Measurements from ENCODE around the gene FABP1. TPM values are rescaled to one million over a fixed set of nuclear protein-coding genes. Genes with fewer than 3 reads are reported as not detected.

The FABP1 gene
- not detected for total RNA-seq
- polyA plus RNA-seq (ENCODE audit: insufficient read depth in 1 of 8, insufficient read length in 8 of 8, low replicate concordance in 1 of 8): 10 to 100 TPM in 1 of 8 donors, 1 to 10 TPM in 2, under 1 TPM in 3, not detected in 2; 0.05 to 22.8 (median 4.9) TPM
- long read RNA-seq, donor 1: 0 reads
- long read RNA-seq, donor 2: 0 reads
- long read RNA-seq, donor 3, partial matches to known transcripts: 0 of 1 reads
- long read RNA-seq, donor 3, other reads (novel, unspliced or antisense): 0 of 1 reads
- long read RNA-seq, donor 4: 0 reads
- long read RNA-seq, donor 5: 0 reads
- long read RNA-seq, donor 6, transcript FABP1-201 (4 exons, 555 nt): major isoform, 7 of 7 reads
- long read RNA-seq, donor 6, partial matches to known transcripts: 0 of 7 reads
- long read RNA-seq, donor 6, other reads (novel, unspliced or antisense): 0 of 7 reads
- long read RNA-seq, donor 7, partial matches to known transcripts: 0 of 1 reads
- long read RNA-seq, donor 7, other reads (novel, unspliced or antisense): 0 of 1 reads
- long read RNA-seq, donor 8: 0 reads
- long read RNA-seq, donor 9, partial matches to known transcripts: 0 of 4 reads
- long read RNA-seq, donor 9, other reads (novel, unspliced or antisense): 0 of 4 reads
- long read RNA-seq, donor 10: 0 reads
- long read RNA-seq, donor 11, partial matches to known transcripts: 0 of 2 reads
- long read RNA-seq, donor 11, other reads (novel, unspliced or antisense): 0 of 2 reads

GRCh38 chr2:88127888-88128653 lies at the start of gene FABP1:
TSS of gene FABP1 (minus strand) at chr2:88128062. CDS start at chr2:88128017, 45 bp downstream.
- no peaks in the 10 kb centered on the region for H3K4me1 ChIP-seq (ENCODE audit: control insufficient read depth, insufficient read depth, low read length)
- no peak within 1 kb of the TSS for H3K27ac ChIP-seq (ENCODE audit: low read length)
- no peaks in the 10 kb centered on the region for H3K9me3 ChIP-seq (replicated peaks; ENCODE audit: control insufficient read depth, low read depth, low read length)
- no peak within 1 kb of the TSS for H3K4me3 ChIP-seq (ENCODE audit: low read length)
- no peak for DNase-seq
- WGBS (ENCODE audit: insufficient coverage): 83% methylated on average over 2 of the region's 12 CpGs
- H3K36me3 ChIP-seq (ENCODE audit: control insufficient read depth, insufficient read depth, low read length): no peaks in the 10 kb centered on the region
- no peaks in the 10 kb centered on the region for H3K27me3 ChIP-seq (ENCODE audit: control insufficient read depth, insufficient read depth, low read length)

GRCh38 chr2:88177556-88177955 lies 49.7 kb upstream of the FABP1 start:
- H3K27me3 ChIP-seq (ENCODE audit: control insufficient read depth, insufficient read depth, low read length): peaks cover 2% of the 10 kb centered on the region
- DNase-seq: no peak
- no peak overlapping the region for H3K27ac ChIP-seq (ENCODE audit: low read length)
- H3K4me3 ChIP-seq (ENCODE audit: low read length): no peak overlapping the region
- H3K4me1 ChIP-seq (ENCODE audit: control insufficient read depth, insufficient read depth, low read length): no peaks in the 10 kb centered on the region
- H3K9me3 ChIP-seq (replicated peaks; ENCODE audit: control insufficient read depth, low read depth, low read length): no peaks in the 10 kb centered on the region
- 95% methylated on average over 2 of the region's 3 CpGs for WGBS (ENCODE audit: insufficient coverage)
- H3K36me3 ChIP-seq (ENCODE audit: control insufficient read depth, insufficient read depth, low read length): no peaks in the 10 kb centered on the region

- Histone ChIP-seq H3K4me1 (ENCODE audit: control insufficient read depth, insufficient read depth, low read length) (no peaks in the 10 kb centered on the region), H3K27ac (ENCODE audit: low read length) (no peak overlapping the region), H3K27me3 (ENCODE audit: control insufficient read depth, insufficient read depth, low read length) (peaks cover 2% of the 10 kb centered on the region), H3K36me3 (ENCODE audit: control insufficient read depth, insufficient read depth, low read length) (no peaks in the 10 kb centered on the region), H3K9me3 (replicated peaks; ENCODE audit: control insufficient read depth, low read depth, low read length) (no peaks in the 10 kb centered on the region), H3K4me3 (ENCODE audit: low read length) (no peak overlapping the region)
- 67% methylated on average over 2 of the region's 3 CpGs for WGBS (ENCODE audit: insufficient coverage)
- DNase-seq: no peak
These were observed 48.6 kb upstream of the FABP1 start for GRCh38 chr2:88176352-88176984.

GRCh38 chr2:88172882-88173281 lies 45.0 kb upstream of the FABP1 start:
- WGBS (ENCODE audit: insufficient coverage): 93% methylated on average over 6 of the region's 6 CpGs
- no peaks in the 10 kb centered on the region for H3K36me3 ChIP-seq (ENCODE audit: control insufficient read depth, insufficient read depth, low read length)
- H3K27me3 ChIP-seq (ENCODE audit: control insufficient read depth, insufficient read depth, low read length): peaks cover 6% of the 10 kb centered on the region
- peaks cover 5% of the 10 kb centered on the region for H3K4me1 ChIP-seq (ENCODE audit: control insufficient read depth, insufficient read depth, low read length)
- DNase-seq: no peak
- no peak overlapping the region for H3K27ac ChIP-seq (ENCODE audit: low read length)
- H3K4me3 ChIP-seq (ENCODE audit: low read length): no peak overlapping the region
- no peaks in the 10 kb centered on the region for H3K9me3 ChIP-seq (replicated peaks; ENCODE audit: control insufficient read depth, low read depth, low read length)

- DNase-seq: no peak
- peaks cover 5% of the 10 kb centered on the region for H3K4me1 ChIP-seq (ENCODE audit: control insufficient read depth, insufficient read depth, low read length)
- no peaks in the 10 kb centered on the region for H3K9me3 ChIP-seq (replicated peaks; ENCODE audit: control insufficient read depth, low read depth, low read length)
- no peak overlapping the region for H3K4me3 ChIP-seq (ENCODE audit: low read length)
- no peaks in the 10 kb centered on the region for H3K36me3 ChIP-seq (ENCODE audit: control insufficient read depth, insufficient read depth, low read length)
- WGBS (ENCODE audit: insufficient coverage): no CpG with 5 or more reads among the region's 1 CpG
- no peak overlapping the region for H3K27ac ChIP-seq (ENCODE audit: low read length)
- peaks cover 6% of the 10 kb centered on the region for H3K27me3 ChIP-seq (ENCODE audit: control insufficient read depth, insufficient read depth, low read length)
These were observed 44.1 kb upstream of the FABP1 start for GRCh38 chr2:88171966-88172365.

- no peak for DNase-seq
- Histone ChIP-seq H3K4me3 (ENCODE audit: low read length) (peak overlapping the region; percentile 60), H3K4me1 (ENCODE audit: control insufficient read depth, insufficient read depth, low read length) (peaks cover 5% of the 10 kb centered on the region), H3K27ac (ENCODE audit: low read length) (no peak overlapping the region), H3K27me3 (ENCODE audit: control insufficient read depth, insufficient read depth, low read length) (peaks cover 6% of the 10 kb centered on the region), H3K36me3 (ENCODE audit: control insufficient read depth, insufficient read depth, low read length) (no peaks in the 10 kb centered on the region), H3K9me3 (replicated peaks; ENCODE audit: control insufficient read depth, low read depth, low read length) (no peaks in the 10 kb centered on the region)
- 2% methylated on average over 30 of the region's 37 CpGs for WGBS (ENCODE audit: insufficient coverage)
These were observed 42.6 kb upstream of the FABP1 start for GRCh38 chr2:88170472-88170892.

GRCh38 chr2:88168386-88168785 lies 40.5 kb upstream of the FABP1 start:
- Histone ChIP-seq H3K27me3 (ENCODE audit: control insufficient read depth, insufficient read depth, low read length) (peaks cover 6% of the 10 kb centered on the region), H3K36me3 (ENCODE audit: control insufficient read depth, insufficient read depth, low read length) (no peaks in the 10 kb centered on the region), H3K4me3 (ENCODE audit: low read length) (no peak overlapping the region), H3K9me3 (replicated peaks; ENCODE audit: control insufficient read depth, low read depth, low read length) (no peaks in the 10 kb centered on the region), H3K4me1 (ENCODE audit: control insufficient read depth, insufficient read depth, low read length) (peaks cover 5% of the 10 kb centered on the region), H3K27ac (ENCODE audit: low read length) (no peak overlapping the region)
- 69% methylated on average over 5 of the region's 7 CpGs for WGBS (ENCODE audit: insufficient coverage)
- no peak for DNase-seq

GRCh38 chr2:88167740-88168139 lies 39.9 kb upstream of the FABP1 start:
- no peaks in the 10 kb centered on the region for H3K36me3 ChIP-seq (ENCODE audit: control insufficient read depth, insufficient read depth, low read length)
- peaks cover 5% of the 10 kb centered on the region for H3K4me1 ChIP-seq (ENCODE audit: control insufficient read depth, insufficient read depth, low read length)
- no peak for DNase-seq
- no peaks in the 10 kb centered on the region for H3K9me3 ChIP-seq (replicated peaks; ENCODE audit: control insufficient read depth, low read depth, low read length)
- H3K27ac ChIP-seq (ENCODE audit: low read length): no peak overlapping the region
- WGBS (ENCODE audit: insufficient coverage): 94% methylated on average over 2 of the region's 2 CpGs
- peaks cover 6% of the 10 kb centered on the region for H3K27me3 ChIP-seq (ENCODE audit: control insufficient read depth, insufficient read depth, low read length)
- no peak overlapping the region for H3K4me3 ChIP-seq (ENCODE audit: low read length)

GRCh38 chr2:88165332-88166003 lies 37.6 kb upstream of the FABP1 start:
- Histone ChIP-seq H3K27ac (ENCODE audit: low read length) (no peak overlapping the region), H3K9me3 (replicated peaks; ENCODE audit: control insufficient read depth, low read depth, low read length) (no peaks in the 10 kb centered on the region), H3K4me1 (ENCODE audit: control insufficient read depth, insufficient read depth, low read length) (peaks cover 7% of the 10 kb centered on the region), H3K4me3 (ENCODE audit: low read length) (no peak overlapping the region), H3K36me3 (ENCODE audit: control insufficient read depth, insufficient read depth, low read length) (no peaks in the 10 kb centered on the region), H3K27me3 (ENCODE audit: control insufficient read depth, insufficient read depth, low read length) (peaks cover 2% of the 10 kb centered on the region)
- no CpG with 5 or more reads among the region's 1 CpG for whole genome bisulfite sequencing (ENCODE audit: insufficient coverage)
- no peak for DNase-seq

All from muscle of leg (tissue), 16 donors.